ENCODE data around the gene TNFRSF14. TPM values are rescaled to one million over a fixed set of nuclear protein-coding genes. Genes with fewer than 3 reads are reported as not detected.

The TNFRSF14 gene
- total RNA-seq, 1 experiment from 2014 or later = 0.57 TPM

DNA sequence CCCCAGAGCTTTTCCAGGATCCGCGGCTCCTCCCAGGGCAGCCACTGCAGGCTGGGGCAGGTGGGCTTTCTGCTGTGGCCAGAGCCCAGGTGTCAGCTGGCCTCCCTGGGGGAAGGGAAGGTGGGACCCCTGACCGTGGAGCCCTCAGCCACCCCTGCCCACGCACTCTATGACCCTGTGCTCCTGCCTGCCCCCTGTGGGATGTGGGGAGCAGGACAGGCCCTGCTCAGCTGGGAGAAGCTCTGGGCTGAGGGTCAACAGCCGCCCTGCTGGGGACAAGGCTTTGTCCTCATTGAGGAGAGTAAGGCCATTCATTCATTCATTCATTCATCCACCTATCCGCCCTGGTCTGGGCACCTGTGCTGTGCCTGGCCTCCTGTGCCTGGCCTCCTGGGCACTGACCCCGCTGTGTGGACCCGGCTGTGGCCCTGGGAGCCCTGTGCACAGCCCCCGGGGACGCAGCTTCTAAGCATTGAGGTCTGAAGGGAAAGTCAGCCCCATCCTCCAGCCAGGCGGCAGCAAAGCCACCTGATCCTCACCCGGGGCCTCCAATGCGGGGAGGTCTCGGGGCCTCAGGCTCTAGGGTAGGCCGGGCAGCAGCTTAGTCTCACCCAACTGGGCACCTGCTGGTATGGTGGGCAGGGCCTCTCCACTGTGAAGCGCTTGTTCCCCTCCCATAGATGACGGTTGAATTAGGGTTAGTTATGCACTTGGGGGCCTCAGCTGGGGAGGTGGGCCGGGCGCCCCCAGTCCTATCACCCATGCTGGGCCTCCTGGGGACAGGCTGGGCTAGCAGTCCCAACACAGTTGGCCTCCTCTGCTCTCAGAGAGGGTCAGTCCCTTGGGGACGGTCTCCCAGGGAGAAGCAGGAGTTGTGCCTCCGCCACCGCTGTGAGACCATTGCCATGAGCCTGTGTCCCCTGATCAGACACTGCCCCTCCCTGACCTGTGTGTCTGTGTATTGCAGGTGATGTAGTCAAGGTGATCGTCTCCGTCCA lies 6.0 kb downstream of the TNFRSF14 start:
- H2BK15ac ChIP-seq (ENCODE audit: low read depth, low read length) = no peak overlapping the region
- TF ChIP-seq, protein P1, sequence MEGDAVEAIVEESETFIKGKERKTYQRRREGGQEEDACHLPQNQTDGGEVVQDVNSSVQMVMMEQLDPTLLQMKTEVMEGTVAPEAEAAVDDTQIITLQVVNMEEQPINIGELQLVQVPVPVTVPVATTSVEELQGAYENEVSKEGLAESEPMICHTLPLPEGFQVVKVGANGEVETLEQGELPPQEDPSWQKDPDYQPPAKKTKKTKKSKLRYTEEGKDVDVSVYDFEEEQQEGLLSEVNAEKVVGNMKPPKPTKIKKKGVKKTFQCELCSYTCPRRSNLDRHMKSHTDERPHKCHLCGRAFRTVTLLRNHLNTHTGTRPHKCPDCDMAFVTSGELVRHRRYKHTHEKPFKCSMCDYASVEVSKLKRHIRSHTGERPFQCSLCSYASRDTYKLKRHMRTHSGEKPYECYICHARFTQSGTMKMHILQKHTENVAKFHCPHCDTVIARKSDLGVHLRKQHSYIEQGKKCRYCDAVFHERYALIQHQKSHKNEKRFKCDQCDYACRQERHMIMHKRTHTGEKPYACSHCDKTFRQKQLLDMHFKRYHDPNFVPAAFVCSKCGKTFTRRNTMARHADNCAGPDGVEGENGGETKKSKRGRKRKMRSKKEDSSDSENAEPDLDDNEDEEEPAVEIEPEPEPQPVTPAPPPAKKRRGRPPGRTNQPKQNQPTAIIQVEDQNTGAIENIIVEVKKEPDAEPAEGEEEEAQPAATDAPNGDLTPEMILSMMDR (conservative IDR thresholded peaks at IDR 0.05) = peak; percentile 67
- no peak overlapping the region for H2BK5ac ChIP-seq (ENCODE audit: insufficient read length, low read length)
- no peaks in the 10 kb centered on the region for H3K27me3 ChIP-seq (ENCODE audit: insufficient read depth, low read length)
- no peak for DNase-seq
- H3K9me3 ChIP-seq (ENCODE audit: control insufficient read depth, low read depth, low read length) = no peaks in the 10 kb centered on the region
- no peak overlapping the region for H3K56ac ChIP-seq (ENCODE audit: insufficient read length, low read depth, low read length)
- H3K27ac Mint-ChIP-seq = no peak overlapping the region
- no peak overlapping the region for H3K4me2 ChIP-seq (ENCODE audit: insufficient read depth, insufficient read length, low read length)
- no peak overlapping the region for H2AFZ ChIP-seq (ENCODE audit: low read length)
- H2AK5ac ChIP-seq (ENCODE audit: insufficient read length, low read length) = no peak overlapping the region
- H4K91ac ChIP-seq (ENCODE audit: insufficient read length, low read depth, low read length) = no peak overlapping the region
- no peak overlapping the region for H3K27ac ChIP-seq (ENCODE audit: insufficient read length, low read depth, low read length)
- H3K4me1 ChIP-seq (ENCODE audit: insufficient read depth, low read length) = no peaks in the 10 kb centered on the region
- H3K23me2 ChIP-seq (ENCODE audit: insufficient read length, low read depth, low read length, poor library complexity, severe bottlenecking) = no peaks in the 10 kb centered on the region
- H3K9me3 Mint-ChIP-seq = no peaks in the 10 kb centered on the region; a peak in 1 of 5 replicates
- no peak overlapping the region for H3K18ac ChIP-seq (ENCODE audit: insufficient read length, low read depth, low read length)
- H3K27me3 Mint-ChIP-seq (ENCODE audit: low read depth) = peaks cover 3% of the 10 kb centered on the region
- no peak overlapping the region for H3T11ph ChIP-seq (ENCODE audit: low read length)
- H4K5ac ChIP-seq (ENCODE audit: insufficient read length, low read depth, low read length) = no peak overlapping the region
- H3K23ac ChIP-seq (ENCODE audit: insufficient read length, low read depth, low read length) = no peak overlapping the region
- no peaks in the 10 kb centered on the region for H3K79me2 ChIP-seq (ENCODE audit: insufficient read depth, low read length)
- no peak overlapping the region for H4K8ac ChIP-seq (replicated peaks; ENCODE audit: insufficient read length, low read depth, low read length)
- H3K14ac ChIP-seq (ENCODE audit: insufficient read depth, low read length) = no peak overlapping the region
- no peaks in the 10 kb centered on the region for H3K79me1 ChIP-seq (ENCODE audit: insufficient read depth, low read depth, low read length, poor library complexity, severe bottlenecking)
- peaks cover 0 to 6% of the 10 kb centered on the region in 2 experiments; a peak in 2 of 4 replicates for H3K4me1 Mint-ChIP-seq
- no peak overlapping the region for H3K9ac ChIP-seq (ENCODE audit: extremely low read depth, insufficient read length, low read length)
- H2BK20ac ChIP-seq (ENCODE audit: low read depth, low read length, poor library complexity, severe bottlenecking) = no peak overlapping the region
- no peaks in the 10 kb centered on the region for H3K36me3 Mint-ChIP-seq (ENCODE audit: insufficient read depth in 1 of 3, low read depth in 3 of 3)
- H3K4me3 Mint-ChIP-seq = no peak overlapping the region; a peak in 1 of 5 replicates
- H4K20me1 ChIP-seq (ENCODE audit: control insufficient read depth, insufficient read depth, insufficient read length) = no peaks in the 10 kb centered on the region
- no peak overlapping the region for H2BK120ac ChIP-seq (ENCODE audit: low read depth, low read length, poor library complexity, severe bottlenecking)
- H2BK12ac ChIP-seq (ENCODE audit: insufficient read length, low read depth, low read length) = no peak overlapping the region
- no peak overlapping the region for H3K4ac ChIP-seq (ENCODE audit: low read depth, low read length)
- WGBS (ENCODE audit: extremely low coverage, insufficient read length, low lambda C conversion rate) = no CpG with 5 or more reads among the region's 24 CpGs
